Motor neuron (in vitro differentiated cells): ENCODE measurements around the gene IPO9. TPM values are rescaled to one million over a fixed set of nuclear protein-coding genes. Genes with fewer than 3 reads are reported as not detected.
A peak's percentile ranks its signal among the peaks of the same experiment; 100 is the strongest.

Experiments
- ATAC-seq, 8 experiments: fragments of 200-7000 bp; cut with Tn5 transposase; replicated peaks in 6 of 8; 2 replicates each; pipeline ENCODE4 v1.8.0; 2021; ENCODE audit warnings: mild to moderate bottlenecking in 8 of 8, moderate library complexity in 8 of 8
- H3K27ac ChIP-seq, 2 donors: fragments of 250-450 bp; sonication (Bioruptor Pico); 2 replicates each; pipeline ENCODE4 v1.9.0; 2021; ENCODE audit warnings: antibody characterized with exemption in 2 of 2, mild to moderate bottlenecking in 2 of 2, moderate library complexity in 1 of 2
- H3K4me1 ChIP-seq, 2 donors: fragments of 250-450 bp; sonication (Bioruptor Pico); replicated peaks in 1 of 2; 2 replicates each; pipeline ENCODE4 v1.6.1; 2021; ENCODE audit warnings: antibody characterized with exemption in 2 of 2, mild to moderate bottlenecking in 2 of 2, moderate library complexity in 1 of 2
- H3K4me3 ChIP-seq, 5 donors: fragments of 250-450 bp; sonication (Bioruptor Pico); 2 replicates each; pipeline ENCODE4 v1.9.0; 2021; ENCODE audit warnings: antibody characterized with exemption in 5 of 5, mild to moderate bottlenecking in 5 of 5, moderate library complexity in 4 of 5
- WGBS, 10 experiments: fragments of 450-650 bp; shearing (Covaris generic); methylation state at CpG; one replicate each; pipeline ENCODE4 v1.0.0; 2022; 5-methylcytosine and 5-hydroxymethylcytosine counted together
- in situ Hi-C, 9 experiments: fragments of 400-800 bp; cut with MboI; loops; one replicate each; pipeline ENCODE4 v1.15.0; 2021; ENCODE audit warnings: low sequenced_read_pairs in 9 of 9, low pct_unique_long_range_greater_than_20kb in 2 of 9; ENCODE audit not compliant: unreplicated experiment in 9 of 9
- total RNA-seq, 8 experiments: library from RNA; unstranded; fragments of 300-600 nt; gene quantifications; 2 replicates each; pipeline versions ENCODE4 v1.2.3 to v1.2.4, GENCODE V29; 2022

IPO9 gene
- total RNA-seq, 8 experiments from 2014 or later: 16.9 to 69.8 (median 46.7) TPM

GRCh38 chr1:201791051-201791778 lies 37.7 kb upstream of the IPO9 start:
- no peak overlapping the region for H3K4me3 ChIP-seq
- no peak for ATAC-seq
- WGBS, 10 experiments: 16 to 90% (median 85%) methylated on average over 2 to 8 of the region's 8 CpGs; no CpG with 5 or more reads in 1 of the 10 experiments
- peaks cover 6 to 9% of the 10 kb centered on the region in 2 donors for H3K4me1 ChIP-seq
- no peak overlapping the region for H3K27ac ChIP-seq
- in situ Hi-C loops: loop anchor here in 5 of 9 experiments (10.0 to 25.0 kb wide), 2 partner anchors 226 to 229 kb away; no protein-coding TSS in a partner anchor

GRCh38 chr1:201791779-201792173 lies 37.2 kb upstream of the IPO9 start:
- in situ Hi-C loops: loop anchor here in 5 of 9 experiments (10.0 to 25.0 kb wide), 2 partner anchors 227 to 229 kb away; no protein-coding TSS in a partner anchor
- H3K27ac ChIP-seq: no peak overlapping the region
- peaks cover 6 to 9% of the 10 kb centered on the region in 2 donors for H3K4me1 ChIP-seq
- WGBS, 10 experiments: 6 to 88% (median 61%) methylated on average over 1 to 3 of the region's 3 CpGs; no CpG with 5 or more reads in 2 of the 10 experiments
- peak in 4 of 8 experiments; percentile 31 to 47 (median 35) for ATAC-seq
- H3K4me3 ChIP-seq: no peak overlapping the region

GRCh38 chr1:201792534-201793305 lies 36.2 kb upstream of the IPO9 start:
- peaks cover 6 to 9% of the 10 kb centered on the region in 2 donors for H3K4me1 ChIP-seq
- peak; percentile 79 to 98 (median 96) for ATAC-seq
- H3K4me3 ChIP-seq: no peak overlapping the region
- WGBS, 10 experiments: 8 to 100% (median 51%) methylated on average over 2 to 8 of the region's 9 CpGs; no CpG with 5 or more reads in 1 of the 10 experiments
- in situ Hi-C loops: loop anchor here in 5 of 9 experiments (10.0 to 25.0 kb wide), 2 partner anchors 228 to 230 kb away; no protein-coding TSS in a partner anchor
- no peak overlapping the region for H3K27ac ChIP-seq

- H3K27ac ChIP-seq: no peak overlapping the region
- peaks cover 6 to 9% of the 10 kb centered on the region in 2 donors for H3K4me1 ChIP-seq
- no peak overlapping the region for H3K4me3 ChIP-seq
- 8 to 83% (median 64%) methylated on average over 2 to 9 of the region's 11 CpGs; no CpG with 5 or more reads in 1 of the 10 experiments for WGBS, 10 experiments
- ATAC-seq: peak in 5 of 8 experiments; percentile 19 to 40 (median 35)
- in situ Hi-C loops: loop anchor here in 5 of 9 experiments (10.0 to 25.0 kb wide), 2 partner anchors 229 to 231 kb away; no protein-coding TSS in a partner anchor
These were observed 35.5 kb upstream of the IPO9 start for GRCh38 chr1:201793306-201793925.

GRCh38 chr1:201795066-201795465 lies 33.9 kb upstream of the IPO9 start:
- Histone ChIP-seq H3K4me3 (no peak overlapping the region), H3K27ac (no peak overlapping the region), H3K4me1 (peaks cover 6 to 9% of the 10 kb centered on the region in 2 donors)
- ATAC-seq: no peak
- in situ Hi-C loops: loop anchor here in 5 of 9 experiments (10.0 to 25.0 kb wide), 2 partner anchors 230 to 233 kb away; no protein-coding TSS in a partner anchor
- 43 to 100% (median 71%) methylated on average over 1 to 3 of the region's 3 CpGs for WGBS, 10 experiments

GRCh38 chr1:201800246-201800645 lies 28.7 kb upstream of the IPO9 start:
- Histone ChIP-seq H3K4me3 (no peak overlapping the region), H3K4me1 (no peaks in the 10 kb centered on the region), H3K27ac (no peak overlapping the region)
- ATAC-seq: no peak
- in situ Hi-C loops: no loop called here

- Histone ChIP-seq H3K4me1 (no peaks in the 10 kb centered on the region), H3K27ac (no peak overlapping the region), H3K4me3 (no peak overlapping the region)
- WGBS, 10 experiments: 83 to 100% (median 99%) methylated on average over 2 to 4 of the region's 4 CpGs; no CpG with 5 or more reads in 4 of the 10 experiments
- no peak for ATAC-seq
- in situ Hi-C loops: no loop called here
These were observed 22.2 kb upstream of the IPO9 start for GRCh38 chr1:201806801-201807200.

- H3K4me1 ChIP-seq: no peaks in the 10 kb centered on the region
- H3K27ac ChIP-seq: no peak overlapping the region
- no peak overlapping the region for H3K4me3 ChIP-seq
- ATAC-seq: no peak
- WGBS, 10 experiments: 20 to 100% (median 92%) methylated on average over 1 to 11 of the region's 11 CpGs; no CpG with 5 or more reads in 1 of the 10 experiments
- in situ Hi-C loops: no loop called here
These were observed 20.9 kb upstream of the IPO9 start for GRCh38 chr1:201807958-201808632.

GRCh38 chr1:201808633-201808990 lies 20.3 kb upstream of the IPO9 start:
- in situ Hi-C loops: no loop called here

GRCh38 chr1:201809876-201810275 lies 19.1 kb upstream of the IPO9 start:
- in situ Hi-C loops: no loop called here
- no peak for ATAC-seq
- Histone ChIP-seq H3K27ac (no peak overlapping the region), H3K4me3 (no peak overlapping the region), H3K4me1 (no peaks in the 10 kb centered on the region)
- WGBS, 10 experiments: 86 to 100% (median 95%) methylated on average over 2 to 5 of the region's 5 CpGs; no CpG with 5 or more reads in 5 of the 10 experiments

More at GRCh38 chr1:201808633-201808990, 20.3 kb upstream of the IPO9 start:
- H3K27ac ChIP-seq: no peak overlapping the region
- H3K4me3 ChIP-seq: no peak overlapping the region
- WGBS, 10 experiments: 95 to 100% (median 100%) methylated on average over 1 to 6 of the region's 6 CpGs; no CpG with 5 or more reads in 4 of the 10 experiments
- ATAC-seq: no peak
- no peaks in the 10 kb centered on the region for H3K4me1 ChIP-seq

GRCh38 chr1:201810466-201811216 lies 18.3 kb upstream of the IPO9 start:
- H3K4me3 ChIP-seq: no peak overlapping the region
- 83 to 99% (median 95%) methylated on average over 1 to 18 of the region's 19 CpGs for WGBS, 10 experiments
- no peak overlapping the region for H3K27ac ChIP-seq
- no peaks in the 10 kb centered on the region for H3K4me1 ChIP-seq
- no peak for ATAC-seq
- in situ Hi-C loops: no loop called here

- in situ Hi-C loops: no loop called here
- Histone ChIP-seq H3K4me3 (no peak overlapping the region), H3K4me1 (no peaks in the 10 kb centered on the region), H3K27ac (no peak overlapping the region)
- ATAC-seq: no peak
These were observed 15.7 kb upstream of the IPO9 start for GRCh38 chr1:201813226-201813625.
